MCF 10A (cell line): ENCODE measurements around the gene PDF. TPM values are rescaled to one million over a fixed set of nuclear protein-coding genes. Genes with fewer than 3 reads are reported as not detected.

Source experiments
- BruUV-seq: library from RNA; stranded (reverse); fragments of 400-500 nt; replicated peaks from 2 replicates; lab custom pipeline; 2021; lab: Mats Ljungman, UMichigan
- CTCF ChIA-PET: fragments of 300-600 bp; sonication (Branson Sonifier 250); formaldehyde crosslinking; extraction: SDS; loops from one replicate; lab custom pipeline; 2021; ENCODE audit warnings: antibody characterized with exemption, inconsistent platforms; lab: Yijun Ruan, JAX
- POLR2A ChIA-PET: fragments of 300-600, 350-650 bp; sonication (Branson Sonifier 250); formaldehyde crosslinking; extraction: SDS; loops from one replicate; lab custom pipeline; 2020; ENCODE audit warnings: antibody characterized with exemption, inconsistent platforms; lab: Yijun Ruan, JAX
- DNase-seq: peaks from one replicate; pipeline ENCODE4 v3.0.0-alpha.2; 2018; ENCODE audit not compliant: unreplicated experiment
- H3K27ac Mint-ChIP-seq: one replicate; pipeline ENCODE4 v1.8.0; 2022; ENCODE audit warnings: mild to moderate bottlenecking, low read depth, mixed read lengths; ENCODE audit not compliant: unreplicated experiment
- H3K27me3 Mint-ChIP-seq: one replicate; pipeline ENCODE4 v1.8.0; 2022; ENCODE audit warnings: mixed read lengths; ENCODE audit not compliant: insufficient read depth, unreplicated experiment
- H3K36me3 Mint-ChIP-seq: one replicate; pipeline ENCODE4 v1.8.0; 2022; ENCODE audit warnings: mild to moderate bottlenecking, moderate library complexity, mixed read lengths; ENCODE audit not compliant: insufficient read depth, unreplicated experiment
- H3K4me1 Mint-ChIP-seq: one replicate; pipeline ENCODE4 v1.8.0; 2022; ENCODE audit warnings: mixed read lengths; ENCODE audit not compliant: insufficient read depth, unreplicated experiment
- H3K4me3 Mint-ChIP-seq: one replicate; pipeline ENCODE4 v1.8.0; 2022; ENCODE audit warnings: mild to moderate bottlenecking, moderate library complexity, mixed read lengths; ENCODE audit not compliant: unreplicated experiment
- H3K9me3 Mint-ChIP-seq: one replicate; pipeline ENCODE4 v1.8.0; 2022; ENCODE audit warnings: mixed read lengths; ENCODE audit not compliant: unreplicated experiment
- CTCF ChIP-seq: fragments of 200-600 bp; IDR thresholded peaks from one replicate; pipeline ENCODE4 v1.8.0; 2022; ENCODE audit warnings: antibody characterized with exemption, mild to moderate bottlenecking; ENCODE audit not compliant: unreplicated experiment
- intact Hi-C: fragments of 100-400 bp; cut with micrococcal nuclease; formaldehyde crosslinking; loops from 2 replicates; pipeline ENCODE4 v1.14.1; 2022
- total RNA-seq: library from RNA; stranded (reverse); gene quantifications from 2 replicates; pipeline ENCODE4 v1.2.3, GENCODE V29; 2022

The PDF gene
- total RNA-seq, 1 experiment from 2014 or later, result 24.8 TPM

- no peaks in the 10 kb centered on the region for H3K9me3 Mint-ChIP-seq
- H3K36me3 Mint-ChIP-seq, result peaks cover 81% of the 10 kb centered on the region
- H3K27ac Mint-ChIP-seq, result peak overlapping the region; percentile 35
- POLR2A ChIA-PET, result interaction anchor here (0.6 to 9.0 kb wide), 15 partner anchors 11 to 1469 kb away, joined by 3 to 114 read pairs (median 4); partner anchors contain the start of genes CHTF8, COG8, NIP7 and SNTB2
- peaks cover 24% of the 10 kb centered on the region for H3K4me1 Mint-ChIP-seq
- CTCF ChIA-PET, result interaction anchor here (0.7 to 1.5 kb wide), 5 partner anchors 10 to 330 kb away, joined by 3 to 5 read pairs (median 3); no protein-coding TSS in a partner anchor
- no peak for TF ChIP-seq CTCF
- no TSS peak for BruUV-seq
- no peaks in the 10 kb centered on the region for H3K27me3 Mint-ChIP-seq
- peak overlapping the region; percentile 81 for H3K4me3 Mint-ChIP-seq
- peak; percentile 70 for DNase-seq
- intact Hi-C loops, result no loop called here
Observed at GRCh38 chr16:69328854-69329316, 1.5 kb downstream of the PDF start.

GRCh38 chr16:69327585-69328310, 2.6 kb downstream of the PDF start:
- no peak for DNase-seq
- Mint-ChIP-seq H3K9me3 (no peaks in the 10 kb centered on the region), H3K4me3 (peak overlapping the region; percentile 81), H3K4me1 (peaks cover 24% of the 10 kb centered on the region), H3K27me3 (no peaks in the 10 kb centered on the region), H3K27ac (no peak overlapping the region), H3K36me3 (peaks cover 81% of the 10 kb centered on the region)
- POLR2A ChIA-PET, result interaction anchor here (0.7 to 9.0 kb wide), 5 partner anchors 12 to 237 kb away, joined by 3 to 114 read pairs (median 4); partner anchors contain the start of genes CHTF8, COG8, NIP7 and UTP4
- intact Hi-C loops, result no loop called here
- CTCF ChIA-PET, result interaction anchor here (0.5 to 0.6 kb wide), 4 partner anchors 16 to 1951 kb away, joined by 3 to 6 read pairs (median 4); no protein-coding TSS in a partner anchor
- no peak for TF ChIP-seq CTCF
- no TSS peak for BruUV-seq

GRCh38 chr16:69326172-69326873, 4.1 kb downstream of the PDF start:
- Mint-ChIP-seq H3K9me3 (no peaks in the 10 kb centered on the region), H3K4me3 (peak overlapping the region; percentile 31), H3K4me1 (peaks cover 24% of the 10 kb centered on the region), H3K36me3 (peaks cover 81% of the 10 kb centered on the region), H3K27ac (no peak overlapping the region), H3K27me3 (no peaks in the 10 kb centered on the region)
- no peak for DNase-seq
- no TSS peak for BruUV-seq
- ChIA-PET CTCF (interaction anchor here (0.6 to 2.1 kb wide), 5 partner anchors 16 to 202 kb away, joined by 3 to 12 read pairs (median 3); no protein-coding TSS in a partner anchor), POLR2A (interaction anchor here (0.6 to 9.0 kb wide), 4 partner anchors 11 to 530 kb away, joined by 3 to 114 read pairs (median 39); partner anchors contain the start of genes COG8, NIP7 and VPS4A)
- intact Hi-C loops, result no loop called here
- TF ChIP-seq CTCF, result no peak
